ENCODE results near the gene TRIP13.

The TRIP13 gene

DNA sequence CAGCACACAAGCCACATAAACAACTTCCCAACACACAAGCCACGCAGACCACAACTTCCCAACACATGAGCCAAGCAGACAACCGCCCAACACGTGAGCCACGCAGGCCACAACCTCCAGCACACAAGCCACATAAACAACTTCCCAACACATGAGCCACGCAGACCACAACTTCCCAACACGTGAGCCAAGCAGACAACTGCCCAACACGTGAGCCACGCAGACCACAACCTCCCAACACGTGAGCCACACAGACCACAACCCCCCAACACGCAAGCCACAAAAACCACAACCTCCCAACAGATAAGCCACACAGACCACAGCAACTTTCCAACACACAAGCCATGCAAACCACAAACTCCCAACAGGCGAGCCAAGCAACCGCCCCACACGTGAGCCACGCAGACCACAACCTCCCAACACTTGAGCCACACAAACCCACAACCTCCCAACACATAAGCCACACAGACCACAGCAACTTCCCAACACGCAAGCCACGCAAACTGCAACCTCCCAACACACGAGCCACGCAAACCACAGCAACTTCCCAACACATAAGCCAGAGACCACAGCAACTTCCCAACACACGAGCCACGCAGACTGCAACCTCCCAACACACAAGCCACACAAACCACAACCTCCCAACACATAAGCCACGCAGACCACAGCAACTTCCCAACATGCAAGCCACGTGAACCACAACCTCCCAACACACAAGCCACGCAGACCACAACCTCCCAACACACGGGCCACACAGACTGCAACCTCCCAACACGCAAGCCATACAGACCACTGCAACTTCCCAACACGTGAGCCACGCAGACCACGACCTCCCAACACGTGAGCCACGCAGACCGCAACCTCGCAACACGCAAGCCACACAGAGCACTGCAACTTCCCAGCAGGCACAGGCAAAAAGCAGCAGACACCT is 10.2 kb upstream of the TRIP13 start:
- no peaks in the 10 kb centered on the region for H3K4me1 ChIP-seq (ENCODE audit: low read length)
- TF ChIP-seq EZH2 (optimal IDR thresholded peaks at IDR 0.05; ENCODE audit: low read depth, low read length) (no peak), EZH2phosphoT487 (IDR thresholded peaks at IDR 0.05; ENCODE audit: low read length) (no peak)
- TF ChIP-seq, protein P1, sequence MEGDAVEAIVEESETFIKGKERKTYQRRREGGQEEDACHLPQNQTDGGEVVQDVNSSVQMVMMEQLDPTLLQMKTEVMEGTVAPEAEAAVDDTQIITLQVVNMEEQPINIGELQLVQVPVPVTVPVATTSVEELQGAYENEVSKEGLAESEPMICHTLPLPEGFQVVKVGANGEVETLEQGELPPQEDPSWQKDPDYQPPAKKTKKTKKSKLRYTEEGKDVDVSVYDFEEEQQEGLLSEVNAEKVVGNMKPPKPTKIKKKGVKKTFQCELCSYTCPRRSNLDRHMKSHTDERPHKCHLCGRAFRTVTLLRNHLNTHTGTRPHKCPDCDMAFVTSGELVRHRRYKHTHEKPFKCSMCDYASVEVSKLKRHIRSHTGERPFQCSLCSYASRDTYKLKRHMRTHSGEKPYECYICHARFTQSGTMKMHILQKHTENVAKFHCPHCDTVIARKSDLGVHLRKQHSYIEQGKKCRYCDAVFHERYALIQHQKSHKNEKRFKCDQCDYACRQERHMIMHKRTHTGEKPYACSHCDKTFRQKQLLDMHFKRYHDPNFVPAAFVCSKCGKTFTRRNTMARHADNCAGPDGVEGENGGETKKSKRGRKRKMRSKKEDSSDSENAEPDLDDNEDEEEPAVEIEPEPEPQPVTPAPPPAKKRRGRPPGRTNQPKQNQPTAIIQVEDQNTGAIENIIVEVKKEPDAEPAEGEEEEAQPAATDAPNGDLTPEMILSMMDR (IDR thresholded peaks at IDR 0.05; ENCODE audit: low read length), result no peak
- no peak overlapping the region for H3K4me3 ChIP-seq (ENCODE audit: low read length)
- no peaks in the 10 kb centered on the region for H3K9me3 ChIP-seq (replicated peaks; ENCODE audit: insufficient read depth, low read length)
- peaks cover 22% of the 10 kb centered on the region; the same call in 1 of the 2 replicates for H3K36me3 ChIP-seq (replicated peaks; ENCODE audit: insufficient read depth, low read length)
- no peak overlapping the region for H3K9ac ChIP-seq (ENCODE audit: low read length)
- no peaks in the 10 kb centered on the region for H4K20me1 ChIP-seq (ENCODE audit: insufficient read depth, low read length)
- no peak for DNase-seq
- H3K79me2 ChIP-seq (ENCODE audit: low read length), result peaks cover 63% of the 10 kb centered on the region
- no peaks in the 10 kb centered on the region for H3K9me2 ChIP-seq (replicated peaks; ENCODE audit: insufficient read depth, low read length)
- H3F3A ChIP-seq (ENCODE audit: insufficient read depth, low read length), result no peaks in the 10 kb centered on the region; the same call in 1 of the 2 replicates
- no peaks in the 10 kb centered on the region for H3K27me3 ChIP-seq (replicated peaks; ENCODE audit: insufficient read depth, low read length)
- H3K27ac ChIP-seq (ENCODE audit: low read length), result no peak overlapping the region
- no peak overlapping the region for H3K4me2 ChIP-seq (ENCODE audit: low read depth, low read length)
- no peak overlapping the region for H2AFZ ChIP-seq (ENCODE audit: low read length)

DNA sequence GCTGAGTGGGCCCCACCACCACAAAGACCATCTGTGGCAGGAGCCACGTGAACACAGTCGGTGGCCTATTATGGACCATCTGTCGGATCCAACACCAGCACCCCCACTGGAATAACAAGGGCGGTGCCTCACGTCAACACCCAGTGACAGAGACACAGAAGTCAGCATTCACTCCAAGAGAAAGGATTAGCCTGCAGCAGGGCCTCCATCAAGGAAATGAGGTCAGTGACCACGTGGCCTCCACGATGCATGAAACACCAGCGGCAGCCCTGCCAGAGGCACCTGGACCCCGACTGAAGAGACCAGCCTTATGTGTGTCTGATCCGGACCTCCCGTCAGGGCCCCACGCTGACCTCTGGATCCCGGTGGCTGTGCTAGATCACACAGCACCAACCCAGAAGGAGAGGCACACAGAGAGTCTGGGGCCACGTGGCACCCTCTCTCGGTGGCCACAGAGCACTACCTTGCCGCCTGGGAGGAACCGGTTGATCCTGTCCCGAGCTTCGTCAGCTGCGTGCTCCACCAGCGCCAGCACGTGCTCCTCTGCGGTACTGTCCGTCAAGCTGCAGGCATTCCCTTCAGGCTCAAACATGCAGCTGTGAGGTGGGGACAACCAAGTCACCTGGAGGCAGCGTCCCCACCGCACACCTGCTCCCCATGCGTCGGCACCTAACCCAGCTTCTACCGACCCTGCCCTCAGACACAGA is 9.1 kb upstream of the TRIP13 start:
- H2AFZ ChIP-seq (ENCODE audit: low read length), result no peak overlapping the region
- H3K4me3 ChIP-seq (ENCODE audit: low read length), result no peak overlapping the region
- H3K4me2 ChIP-seq (ENCODE audit: low read depth, low read length), result no peak overlapping the region
- DNase-seq, result no peak
- no peaks in the 10 kb centered on the region for H3K9me3 ChIP-seq (replicated peaks; ENCODE audit: insufficient read depth, low read length)
- no peaks in the 10 kb centered on the region for H3K9me2 ChIP-seq (replicated peaks; ENCODE audit: insufficient read depth, low read length)
- peaks cover 32% of the 10 kb centered on the region; the same call in 1 of the 2 replicates for H3K36me3 ChIP-seq (replicated peaks; ENCODE audit: insufficient read depth, low read length)
- H3K79me2 ChIP-seq (ENCODE audit: low read length), result peaks cover 74% of the 10 kb centered on the region
- H3K27ac ChIP-seq (ENCODE audit: low read length), result no peak overlapping the region
- no peaks in the 10 kb centered on the region for H3K27me3 ChIP-seq (replicated peaks; ENCODE audit: insufficient read depth, low read length)
- TF ChIP-seq, protein P1 (IDR thresholded peaks at IDR 0.05; ENCODE audit: low read length), result no peak
- no peak for TF ChIP-seq EZH2phosphoT487 (IDR thresholded peaks at IDR 0.05; ENCODE audit: low read length)
- TF ChIP-seq EZH2 (optimal IDR thresholded peaks at IDR 0.05; ENCODE audit: low read depth, low read length), result no peak
- H3K4me1 ChIP-seq (ENCODE audit: low read length), result no peaks in the 10 kb centered on the region
- H3F3A ChIP-seq (ENCODE audit: insufficient read depth, low read length), result no peaks in the 10 kb centered on the region; the same call in 1 of the 2 replicates
- H4K20me1 ChIP-seq (ENCODE audit: insufficient read depth, low read length), result no peaks in the 10 kb centered on the region
- no peak overlapping the region for H3K9ac ChIP-seq (ENCODE audit: low read length)

DNA sequence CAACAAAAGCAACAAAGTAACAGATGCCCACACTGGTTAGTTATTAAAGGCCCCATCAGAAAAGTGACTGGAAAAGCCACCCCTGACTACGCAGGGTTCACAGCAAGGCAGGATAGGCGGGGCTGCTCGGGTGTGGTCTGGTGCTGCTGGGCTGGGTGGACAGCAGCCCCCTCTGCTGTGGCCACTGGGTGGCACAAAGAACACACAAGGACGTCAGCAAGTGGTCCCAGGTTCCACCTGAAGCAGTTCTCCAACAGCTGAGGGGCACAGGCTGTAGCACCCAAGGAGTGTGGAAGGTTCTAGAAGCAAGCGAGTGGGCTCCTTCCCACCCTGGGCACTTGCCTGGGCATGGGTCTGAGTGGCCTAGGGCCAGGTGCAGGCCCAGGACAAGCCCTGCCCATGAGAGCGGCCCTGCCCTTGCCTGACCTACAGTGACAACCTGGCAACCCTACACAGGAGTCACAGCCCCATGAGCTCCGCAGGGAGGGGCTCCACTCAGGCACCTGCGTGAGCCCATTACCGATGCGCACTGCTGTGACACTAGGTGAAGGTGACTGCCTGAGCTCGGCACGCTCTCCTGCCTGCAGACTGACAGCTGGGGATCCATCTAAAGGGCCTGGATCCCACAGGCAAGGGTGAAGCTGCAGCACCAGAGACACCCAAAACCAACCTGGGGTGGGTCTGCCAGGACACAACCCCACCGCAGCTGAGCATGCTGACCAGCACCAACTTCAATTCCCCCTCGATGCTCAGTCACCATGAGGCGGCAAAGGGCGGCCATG is 8.1 kb upstream of the TRIP13 start:
- peaks cover 83% of the 10 kb centered on the region for H3K79me2 ChIP-seq (ENCODE audit: low read length)
- no peak overlapping the region for H3K27ac ChIP-seq (ENCODE audit: low read length)

More for the DNA sequence above, 8.1 kb upstream of the TRIP13 start:
- DNase-seq, result no peak
- TF ChIP-seq EZH2 (optimal IDR thresholded peaks at IDR 0.05; ENCODE audit: low read depth, low read length), result no peak
- TF ChIP-seq, protein P1 (IDR thresholded peaks at IDR 0.05; ENCODE audit: low read length), result no peak
- TF ChIP-seq EZH2phosphoT487 (IDR thresholded peaks at IDR 0.05; ENCODE audit: low read length), result no peak
- Histone ChIP-seq H3K9me3 (replicated peaks; ENCODE audit: insufficient read depth, low read length) (no peaks in the 10 kb centered on the region), H3F3A (ENCODE audit: insufficient read depth, low read length) (no peaks in the 10 kb centered on the region; the same call in 1 of the 2 replicates), H4K20me1 (ENCODE audit: insufficient read depth, low read length) (no peaks in the 10 kb centered on the region), H3K36me3 (replicated peaks; ENCODE audit: insufficient read depth, low read length) (peaks cover 39% of the 10 kb centered on the region; the same call in 1 of the 2 replicates), H3K4me3 (ENCODE audit: low read length) (no peak overlapping the region), H3K9ac (ENCODE audit: low read length) (no peak overlapping the region), H3K4me1 (ENCODE audit: low read length) (no peaks in the 10 kb centered on the region), H3K9me2 (replicated peaks; ENCODE audit: insufficient read depth, low read length) (no peaks in the 10 kb centered on the region), H3K27me3 (replicated peaks; ENCODE audit: insufficient read depth, low read length) (no peaks in the 10 kb centered on the region), H3K4me2 (ENCODE audit: low read depth, low read length) (no peak overlapping the region), H2AFZ (ENCODE audit: low read length) (no peak overlapping the region)

Data from MM.1S (cell line).